SK-N-MC (cell line): Measurements from ENCODE around the gene PTPRJ.

Experiments
- EZH2 ChIP-seq: fragments of 200-600 bp; sonication (generic); IDR thresholded peaks from one replicate; pipeline ENCODE4 v1.6.1; 2017; ENCODE audit warnings: antibody characterized with exemption
- FOXP2 ChIP-seq: optimal IDR thresholded peaks from 2 replicates; pipeline ENCODE3; 2011; ENCODE audit warnings: mild to moderate bottlenecking, moderate library complexity; ENCODE audit not compliant: insufficient read depth; ENCODE audit errors: extremely low read length, control extremely low read depth
- POLR2AphosphoS5 ChIP-seq: IDR thresholded peaks from 2 replicates; pipeline ENCODE4 v1.6.1; 2012; ENCODE audit warnings: mild to moderate bottlenecking, low read depth, low read length, borderline replicate concordance

GRCh38 chr11:47998733-47999359 is 18.5 kb downstream of the PTPRJ start:
- TF ChIP-seq POLR2AphosphoS5 (no peak), EZH2 (no peak), FOXP2 (no peak)
